HuH-7 (cell line): ENCODE data around the gene LOXL3.

Experiments used
- DNase-seq: peaks from one replicate; pipeline ENCODE4 v3.0.0; 2011; ENCODE audit warnings: low spot score

The LOXL3 gene

GRCh38 chr2:74553892-74554819 lies at the start of gene LOXL3, which contains the start of gene DOK1:
TSS of gene LOXL3 (minus strand) at chr2:74553942. CDS start at chr2:74552634, 1,308 bp downstream.
TSS of gene DOK1 (plus strand) at chr2:74554720. CDS start at chr2:74554755, 35 bp downstream.
- peak; percentile 85 for DNase-seq

GRCh38 chr2:74602586-74603281 lies 49.0 kb upstream of the LOXL3 start:
- no peak for DNase-seq

GRCh38 chr2:74599676-74600075 lies 45.9 kb upstream of the LOXL3 start:
- DNase-seq: no peak

- no peak for DNase-seq
Measured at GRCh38 chr2:74597410-74597809, 43.7 kb upstream of the LOXL3 start.

GRCh38 chr2:74596584-74596983 lies 42.8 kb upstream of the LOXL3 start:
- no peak for DNase-seq

- no peak for DNase-seq
Measured at GRCh38 chr2:74593826-74594772, 40.4 kb upstream of the LOXL3 start.

GRCh38 chr2:74588664-74589063 lies 34.9 kb upstream of the LOXL3 start:
- DNase-seq: no peak

GRCh38 chr2:74587664-74588277 lies 34.0 kb upstream of the LOXL3 start:
- peak; percentile 51 for DNase-seq

- no peak for DNase-seq
Measured at GRCh38 chr2:74585406-74586185, 31.9 kb upstream of the LOXL3 start.

- no peak for DNase-seq
Measured at GRCh38 chr2:74584088-74584645, 30.4 kb upstream of the LOXL3 start.

GRCh38 chr2:74583504-74583903 lies 29.8 kb upstream of the LOXL3 start:
- no peak for DNase-seq

GRCh38 chr2:74582184-74582583 lies 28.4 kb upstream of the LOXL3 start:
- no peak for DNase-seq

GRCh38 chr2:74581463-74581862 lies 27.7 kb upstream of the LOXL3 start:
- no peak for DNase-seq

- no peak for DNase-seq
Measured at GRCh38 chr2:74578408-74578807, 24.7 kb upstream of the LOXL3 start.

GRCh38 chr2:74577448-74577847 lies 23.7 kb upstream of the LOXL3 start:
- DNase-seq: no peak

- no peak for DNase-seq
Measured at GRCh38 chr2:74576863-74577229, 23.1 kb upstream of the LOXL3 start.

GRCh38 chr2:74576211-74576862 lies 22.6 kb upstream of the LOXL3 start:
- DNase-seq: no peak

GRCh38 chr2:74575320-74575719 lies 21.6 kb upstream of the LOXL3 start:
- no peak for DNase-seq

- no peak for DNase-seq
Measured at GRCh38 chr2:74573747-74574562, 20.2 kb upstream of the LOXL3 start.
